ENCODE measurements around the gene ZSCAN12. TPM values are rescaled to one million over a fixed set of nuclear protein-coding genes. Genes with fewer than 3 reads are reported as not detected.
"Not testable (repeated sequence)": the region's sequence is repeated elsewhere in the genome, so short reads cannot be mapped to it uniquely, and the experiment has no call there.

The ZSCAN12 gene
- 3.5 TPM for polyA plus RNA-seq (2013, experiment 1 of 2; ENCODE audit: insufficient read length)
- 3.6 TPM for polyA plus RNA-seq (2013, experiment 2 of 2; ENCODE audit: insufficient read length)

- DNase-seq: peak; percentile 90
Observed at GRCh38 chr6:28399350-28400121, at the start of gene ZSCAN12. Gene ZSCAN12 (minus strand): TSS chr6:28399747. CDS start chr6:28398405, 1,342 bp downstream.

DNA sequence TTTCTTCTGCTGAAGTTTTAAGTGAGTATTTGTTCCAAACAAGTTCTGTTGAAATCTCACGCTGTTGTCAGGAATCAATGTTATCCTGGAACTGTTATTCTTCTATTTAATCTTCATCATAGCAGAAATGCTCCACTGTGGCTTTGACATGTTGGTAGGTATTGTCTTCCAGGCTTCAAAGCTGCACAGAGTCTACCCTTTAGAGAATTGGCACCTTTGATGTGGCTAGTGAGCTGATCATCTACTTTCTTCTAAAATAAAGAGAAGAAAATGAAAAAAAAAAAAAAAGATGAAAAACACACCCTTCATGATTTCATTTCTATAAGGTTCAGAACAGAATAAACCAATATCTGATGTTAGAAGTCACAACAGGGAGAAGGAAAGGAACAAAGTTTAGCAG lies 49.5 kb upstream of the ZSCAN12 start:
- no peak for DNase-seq

GRCh38 chr6:28447512-28447906 lies 48.0 kb upstream of the ZSCAN12 start:
- not testable (repeated sequence) for DNase-seq

DNA sequence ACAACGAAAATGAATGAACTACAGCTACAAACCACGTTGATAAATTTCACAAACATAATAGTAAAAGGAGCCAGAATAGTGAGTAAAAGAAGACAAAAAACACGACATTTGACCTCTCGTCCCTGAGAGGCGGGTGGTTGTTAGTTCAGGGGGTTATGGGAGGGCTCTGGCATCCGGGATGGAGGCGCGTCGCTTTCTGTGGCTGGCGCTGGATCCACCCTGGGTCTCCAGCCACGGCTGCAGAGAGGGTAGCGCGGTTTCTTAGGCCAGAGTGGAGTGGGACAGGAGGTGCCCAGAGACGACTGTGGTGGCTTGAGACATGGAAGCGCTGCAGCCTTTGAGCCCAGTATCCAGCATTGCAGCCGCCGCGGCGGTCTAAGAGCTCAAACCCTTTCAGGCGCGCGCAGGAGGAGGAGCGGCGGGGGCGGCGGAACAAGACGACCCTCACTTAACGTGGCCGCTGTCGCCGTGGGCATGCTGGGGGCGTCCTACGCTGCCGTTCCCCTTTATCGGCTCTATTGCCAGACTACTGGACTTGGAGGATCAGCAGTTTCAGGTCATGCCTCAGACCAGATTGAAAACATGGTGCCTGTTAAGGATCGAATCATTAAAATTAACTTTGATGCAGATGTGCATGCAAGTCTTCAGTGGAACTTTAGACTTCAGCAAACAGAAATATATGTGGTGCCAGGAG lies 47.4 kb upstream of the ZSCAN12 start:
- no peak for DNase-seq

- DNase-seq: peak; percentile 2
Observed at GRCh38 chr6:28444759-28445158, 45.2 kb upstream of the ZSCAN12 start.

GRCh38 chr6:28443112-28443773 lies 43.7 kb upstream of the ZSCAN12 start, which contains the start of gene ZSCAN23:
Gene ZSCAN23 (minus strand): TSS chr6:28443491. CDS start chr6:28436266, 7,225 bp downstream.
- DNase-seq: peak; percentile 89

DNA sequence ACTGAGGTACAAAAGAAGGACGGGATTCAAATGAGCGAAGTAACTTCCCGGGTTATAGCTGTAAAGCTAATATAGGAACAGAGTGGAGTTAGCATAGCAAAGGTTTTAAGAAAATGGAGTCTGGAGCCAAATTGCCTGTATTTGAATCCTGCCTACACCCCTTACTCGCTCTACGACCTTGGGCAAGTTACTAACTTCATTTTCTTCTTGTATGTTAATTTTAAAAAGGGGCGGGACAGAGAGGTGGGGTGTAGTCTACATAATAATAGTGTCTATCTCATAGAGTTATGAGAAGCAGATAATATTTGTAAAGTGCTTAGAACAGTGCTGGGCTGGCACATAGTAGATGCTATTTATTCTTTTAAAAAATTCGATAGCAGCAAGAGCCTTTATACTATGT lies 43.0 kb upstream of the ZSCAN12 start:
- DNase-seq: no peak

DNA sequence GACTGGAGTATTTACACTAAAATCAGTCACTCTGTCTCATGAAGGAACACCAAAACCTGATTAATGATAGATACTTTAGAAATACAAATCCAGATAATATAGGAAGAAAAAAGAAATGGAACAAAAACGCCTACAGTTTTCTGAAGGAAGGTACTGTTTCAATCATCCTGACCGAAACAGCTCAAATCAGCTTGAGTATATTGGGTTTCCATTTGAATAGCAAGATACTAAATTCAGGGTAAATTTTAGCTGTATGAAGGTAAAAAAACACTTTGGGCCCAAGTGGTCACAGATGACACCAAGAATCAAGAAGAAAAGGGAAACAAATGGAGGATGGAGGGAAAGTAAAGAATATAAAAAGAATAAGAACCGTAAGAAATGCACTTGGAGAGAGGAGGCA lies 36.9 kb upstream of the ZSCAN12 start:
- no peak for DNase-seq

DNA sequence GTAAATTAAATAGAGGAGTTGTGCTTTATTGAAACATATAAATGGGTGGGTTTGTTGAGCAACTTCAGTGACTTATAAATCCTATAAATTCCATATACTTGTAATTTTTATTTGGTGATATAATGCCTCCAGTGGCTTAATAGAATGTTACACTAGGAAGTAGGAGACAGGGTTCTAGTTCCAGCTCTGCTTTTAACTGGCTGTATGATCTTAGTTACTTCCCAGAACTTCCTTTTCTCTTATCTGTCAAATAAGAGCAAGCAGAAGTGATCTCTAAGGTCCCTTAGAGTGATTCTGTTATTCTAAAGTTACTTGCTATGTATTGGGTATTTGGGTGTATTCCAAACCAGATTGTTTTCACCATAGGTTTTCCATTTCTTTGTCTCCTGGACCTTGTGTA lies 33.6 kb upstream of the ZSCAN12 start:
- no peak for DNase-seq

DNA sequence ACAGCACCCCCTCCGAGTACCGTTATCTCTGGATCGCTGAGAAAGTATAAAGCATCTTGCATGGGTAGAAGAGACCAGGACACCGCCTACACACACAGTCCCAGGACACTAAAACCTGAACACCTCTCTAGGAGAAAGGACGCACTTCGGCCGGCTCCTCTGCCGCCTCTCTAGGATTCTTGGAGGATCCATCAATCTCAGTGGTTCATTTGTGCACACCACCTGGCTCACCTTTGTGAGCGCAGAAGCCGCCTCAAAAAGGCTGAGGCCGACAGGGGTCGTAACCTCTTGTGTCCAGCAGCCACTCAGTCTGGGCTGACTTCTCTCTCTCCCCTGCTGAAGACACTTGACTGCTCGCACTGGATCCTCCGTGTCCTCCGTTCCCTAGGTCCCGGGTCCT lies 30.2 kb upstream of the ZSCAN12 start:
- DNase-seq: no peak

DNA sequence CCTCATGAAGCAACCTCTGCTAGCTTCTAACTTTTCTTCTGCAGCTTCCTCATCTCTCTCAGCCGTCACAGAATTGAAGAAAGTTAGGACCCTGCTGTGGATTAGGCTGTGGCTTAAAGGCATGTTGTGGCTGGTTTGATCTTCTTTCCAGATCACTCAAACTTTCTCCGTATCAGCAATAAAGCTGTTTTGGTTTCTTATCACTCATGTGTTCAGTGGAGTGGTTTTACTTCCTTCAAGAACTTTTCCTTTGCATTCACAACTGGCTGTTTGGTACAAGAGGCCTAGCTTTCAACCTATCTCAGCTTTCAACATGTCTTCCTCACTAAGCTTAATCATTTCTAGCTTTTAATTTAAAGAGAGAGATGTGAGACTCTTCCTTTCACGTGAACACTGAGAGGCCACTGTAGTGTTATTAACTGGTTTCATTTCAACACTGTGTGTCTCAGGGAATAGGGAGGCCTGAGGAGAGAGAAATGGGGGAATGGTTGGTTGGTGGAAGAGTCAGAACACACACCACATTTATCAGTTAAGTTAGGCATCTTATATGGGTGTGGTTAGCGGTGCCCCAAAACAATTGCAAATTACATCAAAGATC lies 26.5 kb upstream of the ZSCAN12 start:
- DNase-seq: no peak

DNA sequence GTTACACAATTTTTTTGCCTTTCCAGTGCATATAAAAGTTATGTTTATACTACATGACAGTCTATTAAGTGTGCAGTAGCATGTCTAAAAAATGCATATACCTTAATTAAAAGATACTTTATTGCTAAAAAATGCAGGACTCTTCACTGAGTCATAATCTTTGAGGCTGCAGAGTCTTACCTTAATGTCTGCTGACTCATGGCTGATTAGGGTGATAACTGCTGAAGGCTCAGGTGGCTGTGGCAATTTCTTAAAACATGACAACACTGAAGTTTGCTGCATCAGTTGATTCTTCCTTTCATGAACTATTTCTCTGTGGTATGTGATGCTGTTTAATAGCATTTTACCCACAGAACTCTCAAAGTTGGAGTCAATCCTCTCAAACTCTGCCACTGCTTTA lies 24.6 kb upstream of the ZSCAN12 start:
- no peak for DNase-seq

DNA sequence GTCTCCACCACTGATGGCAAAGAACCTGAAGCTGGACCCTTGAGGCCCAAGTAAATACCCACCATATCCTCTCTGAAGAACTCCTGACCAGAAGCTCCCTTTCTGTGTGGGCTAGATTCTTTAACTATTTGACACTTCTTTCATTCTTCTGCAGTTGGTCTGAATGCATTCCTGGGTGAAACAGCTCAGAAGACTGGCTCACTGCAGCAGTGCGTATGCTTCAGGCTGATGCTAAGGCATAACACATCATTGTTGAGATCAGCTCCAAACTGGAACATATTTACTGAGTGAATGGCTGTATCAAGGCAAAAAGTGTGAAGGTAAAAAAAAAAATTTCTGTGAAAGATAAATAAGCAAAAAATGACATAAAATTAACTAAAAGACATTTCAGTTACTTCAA lies 24.0 kb upstream of the ZSCAN12 start:
- no peak for DNase-seq

GRCh38 chr6:28413681-28414080 lies 14.1 kb upstream of the ZSCAN12 start:
- no peak for DNase-seq

- DNase-seq: no peak
Observed at GRCh38 chr6:28410767-28411166, 11.2 kb upstream of the ZSCAN12 start.

DNA sequence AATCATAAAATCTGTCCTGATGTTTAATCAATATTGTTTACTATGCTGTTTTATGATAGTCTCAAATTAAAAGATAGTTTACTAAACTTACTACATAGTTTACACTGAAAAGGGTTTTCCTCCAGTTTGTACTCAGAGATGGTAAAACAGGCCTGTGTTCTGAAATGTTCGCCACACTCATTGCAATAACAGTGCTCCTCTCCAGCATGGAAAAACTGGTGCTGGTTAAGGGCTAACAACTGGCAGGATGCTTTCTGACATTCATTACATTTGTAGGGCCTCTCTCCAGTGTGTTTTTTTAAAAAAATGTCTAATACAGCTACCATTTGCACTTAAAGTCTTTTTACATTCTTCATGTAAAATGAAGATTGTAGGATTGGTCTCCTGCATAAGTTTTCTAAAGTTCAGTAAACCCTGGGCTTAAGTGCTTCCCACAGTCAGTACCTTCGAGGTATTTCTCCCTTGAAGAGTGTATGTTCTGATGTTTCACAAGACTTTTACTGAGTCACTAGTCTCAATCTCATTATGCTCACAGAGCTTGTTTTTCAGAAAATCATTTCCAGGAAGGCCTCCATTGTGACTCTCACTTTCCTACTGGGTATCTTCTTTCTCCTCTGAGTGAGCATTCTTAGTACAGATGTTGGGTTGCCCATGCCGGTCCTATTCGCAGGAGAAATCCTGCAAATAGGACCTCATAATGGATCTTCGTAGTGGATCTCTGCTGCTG lies 8.7 kb upstream of the ZSCAN12 start:
- DNase-seq: no peak

DNA sequence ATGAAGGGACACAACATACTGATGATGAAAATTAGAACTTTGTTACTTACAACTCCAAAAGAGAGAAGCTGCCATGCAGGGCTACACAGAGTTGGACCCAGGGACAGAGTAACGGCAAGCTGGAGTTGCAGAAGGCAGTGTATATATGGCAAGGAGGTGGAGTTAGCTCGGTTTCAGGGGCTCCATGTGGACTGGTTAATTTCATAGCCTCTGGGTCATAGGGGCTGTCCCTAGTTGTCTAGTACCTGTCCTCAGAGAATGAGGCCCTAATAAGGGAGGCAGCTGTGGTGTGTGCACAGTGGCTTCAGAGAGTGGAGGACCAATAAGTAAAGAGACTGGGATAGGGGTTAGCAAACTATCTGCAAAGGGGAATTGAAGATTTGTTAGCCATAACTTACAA lies 7.9 kb upstream of the ZSCAN12 start:
- DNase-seq: no peak

DNA sequence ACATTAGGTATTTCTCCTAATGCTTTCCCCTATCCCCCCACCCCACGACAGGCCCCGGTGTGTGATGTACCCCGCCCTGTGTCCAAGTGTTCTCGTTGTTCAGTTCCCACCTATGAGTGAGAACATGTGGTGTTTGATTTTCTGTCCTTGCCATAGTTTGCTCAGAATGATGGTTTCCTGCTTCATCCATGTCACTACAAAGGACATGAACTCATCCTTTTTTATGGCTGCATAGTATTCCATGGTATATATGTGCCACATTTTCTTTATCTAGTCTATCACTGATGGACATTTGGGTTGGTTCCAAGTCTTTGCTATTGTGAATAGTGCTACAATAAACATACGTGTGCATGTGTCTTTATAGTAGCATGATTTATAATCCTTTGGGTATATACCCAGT lies 4.4 kb upstream of the ZSCAN12 start:
- DNase-seq: not testable (repeated sequence)

- no peak for DNase-seq
Observed at GRCh38 chr6:28402197-28402596, 2.6 kb upstream of the ZSCAN12 start.

GRCh38 chr6:28401172-28401571 lies 1.6 kb upstream of the ZSCAN12 start:
- DNase-seq: peak; percentile 15

DNA sequence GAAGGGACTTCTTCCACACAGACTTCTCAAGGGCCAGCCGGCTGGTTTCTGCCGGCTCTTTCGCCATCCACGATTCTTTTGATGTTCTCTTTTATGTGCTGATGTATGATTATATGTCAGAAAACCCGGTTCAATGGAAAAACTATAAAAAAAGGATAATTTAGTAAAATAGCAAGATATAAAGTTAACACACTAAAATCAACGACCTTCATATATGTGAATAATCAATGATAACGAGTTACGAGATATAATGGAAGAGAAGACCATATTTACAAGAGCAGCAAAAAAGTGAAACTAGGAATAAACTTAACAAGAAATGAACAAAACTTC lies 540 bp upstream of the ZSCAN12 start:
- DNase-seq: no peak

GRCh38 chr6:28395918-28396317 lies 3.6 kb downstream of the ZSCAN12 start:
- DNase-seq: no peak
